Measurements from ENCODE around the gene GTF3C2.

DNA sequence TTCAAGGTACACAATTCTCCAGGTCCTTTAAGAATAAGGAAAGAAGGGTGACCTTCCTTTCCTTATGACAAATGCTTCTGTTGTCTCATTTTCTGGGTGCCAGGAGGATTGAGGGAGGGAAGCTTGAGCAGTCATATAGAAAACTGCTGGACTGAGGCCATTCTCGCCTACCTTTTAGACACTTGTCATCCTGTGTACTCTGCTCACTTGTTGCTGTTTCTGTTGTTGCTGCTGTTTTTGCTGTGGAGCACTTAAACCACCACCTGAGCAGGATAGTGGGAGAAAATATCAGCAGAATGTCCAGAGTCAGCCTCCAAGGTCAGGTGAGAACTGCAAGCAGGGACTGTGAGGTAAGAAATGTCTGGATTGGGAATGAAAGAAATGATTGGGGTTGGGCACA is 78.6 kb downstream of the GTF3C2 start:
- TF ChIP-seq, protein P1, sequence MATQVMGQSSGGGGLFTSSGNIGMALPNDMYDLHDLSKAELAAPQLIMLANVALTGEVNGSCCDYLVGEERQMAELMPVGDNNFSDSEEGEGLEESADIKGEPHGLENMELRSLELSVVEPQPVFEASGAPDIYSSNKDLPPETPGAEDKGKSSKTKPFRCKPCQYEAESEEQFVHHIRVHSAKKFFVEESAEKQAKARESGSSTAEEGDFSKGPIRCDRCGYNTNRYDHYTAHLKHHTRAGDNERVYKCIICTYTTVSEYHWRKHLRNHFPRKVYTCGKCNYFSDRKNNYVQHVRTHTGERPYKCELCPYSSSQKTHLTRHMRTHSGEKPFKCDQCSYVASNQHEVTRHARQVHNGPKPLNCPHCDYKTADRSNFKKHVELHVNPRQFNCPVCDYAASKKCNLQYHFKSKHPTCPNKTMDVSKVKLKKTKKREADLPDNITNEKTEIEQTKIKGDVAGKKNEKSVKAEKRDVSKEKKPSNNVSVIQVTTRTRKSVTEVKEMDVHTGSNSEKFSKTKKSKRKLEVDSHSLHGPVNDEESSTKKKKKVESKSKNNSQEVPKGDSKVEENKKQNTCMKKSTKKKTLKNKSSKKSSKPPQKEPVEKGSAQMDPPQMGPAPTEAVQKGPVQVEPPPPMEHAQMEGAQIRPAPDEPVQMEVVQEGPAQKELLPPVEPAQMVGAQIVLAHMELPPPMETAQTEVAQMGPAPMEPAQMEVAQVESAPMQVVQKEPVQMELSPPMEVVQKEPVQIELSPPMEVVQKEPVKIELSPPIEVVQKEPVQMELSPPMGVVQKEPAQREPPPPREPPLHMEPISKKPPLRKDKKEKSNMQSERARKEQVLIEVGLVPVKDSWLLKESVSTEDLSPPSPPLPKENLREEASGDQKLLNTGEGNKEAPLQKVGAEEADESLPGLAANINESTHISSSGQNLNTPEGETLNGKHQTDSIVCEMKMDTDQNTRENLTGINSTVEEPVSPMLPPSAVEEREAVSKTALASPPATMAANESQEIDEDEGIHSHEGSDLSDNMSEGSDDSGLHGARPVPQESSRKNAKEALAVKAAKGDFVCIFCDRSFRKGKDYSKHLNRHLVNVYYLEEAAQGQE (IDR thresholded peaks at IDR 0.05; ENCODE audit: insufficient read depth in 1 of 2, low read depth in 2 of 2, low read length in 1 of 2) = no peak
- TF ChIP-seq, protein P2, sequence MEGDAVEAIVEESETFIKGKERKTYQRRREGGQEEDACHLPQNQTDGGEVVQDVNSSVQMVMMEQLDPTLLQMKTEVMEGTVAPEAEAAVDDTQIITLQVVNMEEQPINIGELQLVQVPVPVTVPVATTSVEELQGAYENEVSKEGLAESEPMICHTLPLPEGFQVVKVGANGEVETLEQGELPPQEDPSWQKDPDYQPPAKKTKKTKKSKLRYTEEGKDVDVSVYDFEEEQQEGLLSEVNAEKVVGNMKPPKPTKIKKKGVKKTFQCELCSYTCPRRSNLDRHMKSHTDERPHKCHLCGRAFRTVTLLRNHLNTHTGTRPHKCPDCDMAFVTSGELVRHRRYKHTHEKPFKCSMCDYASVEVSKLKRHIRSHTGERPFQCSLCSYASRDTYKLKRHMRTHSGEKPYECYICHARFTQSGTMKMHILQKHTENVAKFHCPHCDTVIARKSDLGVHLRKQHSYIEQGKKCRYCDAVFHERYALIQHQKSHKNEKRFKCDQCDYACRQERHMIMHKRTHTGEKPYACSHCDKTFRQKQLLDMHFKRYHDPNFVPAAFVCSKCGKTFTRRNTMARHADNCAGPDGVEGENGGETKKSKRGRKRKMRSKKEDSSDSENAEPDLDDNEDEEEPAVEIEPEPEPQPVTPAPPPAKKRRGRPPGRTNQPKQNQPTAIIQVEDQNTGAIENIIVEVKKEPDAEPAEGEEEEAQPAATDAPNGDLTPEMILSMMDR (IDR thresholded peaks at IDR 0.05) = no peak
- TF ChIP-seq POLR2AphosphoS5 (IDR thresholded peaks at IDR 0.05; ENCODE audit: low read depth, low read length) = no peak

Measured in Panc1 (cell line).